NCI-H1105 treated with DMSO at 0.1 percent for 48 hours (cell line): ENCODE measurements around the gene ZNF488.

Experiments used
- DNase-seq: peaks from one replicate; lab custom pipeline; 2025; lab: John Stamatoyannopoulos, UW

Gene ZNF488

DNA sequence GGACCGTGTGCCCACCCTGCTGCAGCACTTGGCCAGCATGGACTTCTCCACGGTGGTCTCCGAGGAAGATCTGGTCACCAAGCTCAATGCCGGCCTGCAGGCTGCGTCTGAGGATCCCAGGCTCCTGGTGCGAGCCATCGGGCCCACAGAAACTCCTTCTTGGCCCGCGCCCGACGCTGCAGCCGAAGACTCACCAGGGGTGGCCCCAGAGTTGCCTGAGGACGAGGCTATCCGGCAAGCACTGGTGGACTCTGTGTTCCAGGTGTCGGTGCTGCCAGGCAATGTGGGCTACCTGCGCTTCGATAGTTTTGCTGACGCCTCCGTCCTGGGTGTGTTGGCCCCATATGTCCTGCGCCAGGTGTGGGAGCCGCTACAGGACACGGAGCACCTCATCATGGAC, 34.6 kb downstream of the ZNF488 start:
- DNase-seq, result no peak

DNA sequence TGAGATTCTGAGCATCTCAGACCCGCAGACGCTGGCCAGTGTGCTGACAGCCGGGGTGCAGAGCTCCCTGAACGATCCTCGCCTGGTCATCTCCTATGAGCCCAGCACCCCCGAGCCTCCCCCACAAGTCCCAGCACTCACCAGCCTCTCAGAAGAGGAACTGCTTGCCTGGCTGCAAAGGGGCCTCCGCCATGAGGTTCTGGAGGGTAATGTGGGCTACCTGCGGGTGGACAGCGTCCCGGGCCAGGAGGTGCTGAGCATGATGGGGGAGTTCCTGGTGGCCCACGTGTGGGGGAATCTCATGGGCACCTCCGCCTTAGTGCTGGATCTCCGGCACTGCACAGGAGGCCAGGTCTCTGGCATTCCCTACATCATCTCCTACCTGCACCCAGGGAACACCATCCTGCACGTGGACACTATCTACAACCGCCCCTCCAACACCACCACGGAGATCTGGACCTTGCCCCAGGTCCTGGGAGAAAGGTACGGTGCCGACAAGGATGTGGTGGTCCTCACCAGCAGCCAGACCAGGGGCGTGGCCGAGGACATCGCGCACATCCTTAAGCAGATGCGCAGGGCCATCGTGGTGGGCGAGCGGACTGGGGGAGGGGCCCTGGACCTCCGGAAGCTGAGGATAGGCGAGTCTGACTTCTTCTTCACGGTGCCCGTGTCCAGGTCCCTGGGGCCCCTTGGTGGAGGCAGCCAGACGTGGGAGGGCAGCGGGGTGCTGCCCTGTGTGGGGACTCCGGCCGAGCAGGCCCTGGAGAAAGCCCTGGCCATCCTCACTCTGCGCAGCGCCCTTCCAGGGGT, 35.2 kb downstream of the ZNF488 start:
- DNase-seq, result no peak

DNA sequence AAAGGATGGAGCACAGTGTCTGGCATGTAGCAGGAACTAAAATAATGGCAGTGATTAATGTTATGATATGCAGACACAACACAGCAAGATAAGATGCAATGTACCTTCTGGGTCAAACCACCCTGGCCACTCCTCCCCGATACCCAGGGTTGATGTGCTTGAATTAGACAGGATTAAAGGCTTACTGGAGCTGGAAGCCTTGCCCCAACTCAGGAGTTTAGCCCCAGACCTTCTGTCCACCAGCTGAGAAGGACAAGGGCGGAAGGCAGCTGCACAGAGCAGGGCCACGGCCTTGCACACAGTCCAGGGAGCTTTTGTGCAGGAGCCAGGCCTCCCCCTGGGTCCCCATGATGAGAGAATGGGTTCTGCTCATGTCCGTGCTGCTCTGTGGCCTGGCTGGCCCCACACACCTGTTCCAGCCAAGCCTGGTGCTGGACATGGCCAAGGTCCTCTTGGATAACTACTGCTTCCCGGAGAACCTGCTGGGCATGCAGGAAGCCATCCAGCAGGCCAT, 35.9 kb downstream of the ZNF488 start, which contains the start of gene RBP3:
Gene RBP3 (plus strand): TSS at position 226 of the 514 bp plus-strand sequence. CDS start 122 bp downstream, at position 348.
- no peak for DNase-seq

DNA sequence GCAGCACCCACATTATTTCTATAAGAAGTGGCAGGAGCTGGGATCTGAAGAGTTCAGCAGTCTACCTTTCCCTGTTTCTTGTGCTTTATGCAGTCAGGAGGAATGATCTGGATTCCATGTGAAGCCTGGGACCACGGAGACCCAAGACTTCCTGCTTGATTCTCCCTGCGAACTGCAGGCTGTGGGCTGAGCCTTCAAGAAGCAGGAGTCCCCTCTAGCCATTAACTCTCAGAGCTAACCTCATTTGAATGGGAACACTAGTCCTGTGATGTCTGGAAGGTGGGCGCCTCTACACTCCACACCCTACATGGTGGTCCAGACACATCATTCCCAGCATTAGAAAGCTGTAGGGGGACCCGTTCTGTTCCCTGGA, 36.8 kb downstream of the ZNF488 start:
- DNase-seq, result no peak

DNA sequence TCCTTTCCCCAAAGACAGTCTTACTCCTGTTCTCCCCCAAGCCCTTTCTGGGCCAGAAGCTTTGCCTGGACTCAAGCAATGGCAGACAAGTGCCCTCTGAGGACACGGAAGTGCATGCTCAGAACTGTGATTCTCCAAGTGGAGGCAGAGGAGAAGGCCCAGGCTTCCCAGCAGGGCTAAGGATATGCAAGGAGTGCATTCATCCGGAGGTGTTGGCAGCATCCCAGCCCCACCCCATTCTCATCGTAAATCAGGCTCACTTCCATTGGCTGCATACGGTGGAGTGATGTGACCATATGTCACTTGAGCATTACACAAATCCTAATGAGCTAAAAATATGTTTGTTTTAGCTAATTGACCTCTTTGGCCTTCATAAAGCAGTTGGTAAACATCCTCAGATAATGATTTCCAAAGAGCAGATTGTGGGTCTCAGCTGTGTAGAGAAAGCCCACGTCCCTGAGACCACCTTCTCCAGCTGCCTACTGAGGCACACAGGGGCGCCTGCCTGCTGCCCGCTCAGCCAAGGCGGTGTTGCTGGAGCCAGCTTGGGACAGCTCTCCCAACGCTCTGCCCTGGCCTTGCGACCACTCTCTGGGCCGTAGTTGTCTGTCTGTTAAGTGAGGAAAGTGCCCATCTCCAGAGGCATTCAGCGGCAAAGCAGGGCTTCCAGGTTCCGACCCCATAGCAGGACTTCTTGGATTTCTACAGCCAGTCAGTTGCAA, 37.4 kb downstream of the ZNF488 start:
- DNase-seq, result peak; percentile 71

DNA sequence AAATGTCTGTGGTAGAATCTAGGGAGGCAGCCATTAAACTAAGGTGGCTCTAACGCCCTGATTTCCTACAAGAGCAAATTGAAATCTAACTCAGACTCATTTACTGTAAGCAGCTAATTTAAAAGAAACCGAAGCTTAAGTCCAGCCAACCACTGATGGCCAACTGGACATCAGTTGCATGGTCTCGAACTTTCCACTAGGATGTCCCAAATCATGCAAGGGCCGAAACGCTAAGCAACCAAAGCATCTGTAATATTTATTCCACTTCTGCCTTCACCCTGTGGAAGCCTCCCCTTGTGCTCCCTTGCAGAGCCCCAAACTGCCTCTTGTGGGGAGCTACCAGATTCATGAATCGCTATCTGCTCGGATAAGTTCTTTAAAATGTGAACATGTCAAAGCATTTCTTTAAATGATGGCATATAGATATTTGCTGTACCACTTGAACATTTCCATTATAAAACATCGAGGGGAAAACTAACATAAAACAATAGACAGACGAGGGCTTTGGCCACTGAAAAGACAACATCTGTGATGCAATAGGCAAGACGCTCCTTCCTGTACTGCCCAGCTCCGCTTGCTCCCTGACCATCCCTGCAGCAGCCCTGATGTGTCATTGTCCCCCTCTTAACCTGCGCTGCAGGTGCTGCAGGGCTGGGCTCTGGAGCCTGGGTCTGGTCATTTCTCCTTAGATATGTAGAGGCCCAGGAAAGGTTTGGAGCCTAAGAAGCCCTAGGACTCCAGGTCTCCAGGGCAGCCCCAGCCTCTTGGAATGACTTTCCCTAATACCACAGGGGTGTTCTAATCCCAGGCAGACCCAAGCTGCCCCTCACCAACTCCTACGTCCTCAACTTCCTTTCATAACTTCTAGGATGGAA, 38.9 kb downstream of the ZNF488 start:
- no peak for DNase-seq

DNA sequence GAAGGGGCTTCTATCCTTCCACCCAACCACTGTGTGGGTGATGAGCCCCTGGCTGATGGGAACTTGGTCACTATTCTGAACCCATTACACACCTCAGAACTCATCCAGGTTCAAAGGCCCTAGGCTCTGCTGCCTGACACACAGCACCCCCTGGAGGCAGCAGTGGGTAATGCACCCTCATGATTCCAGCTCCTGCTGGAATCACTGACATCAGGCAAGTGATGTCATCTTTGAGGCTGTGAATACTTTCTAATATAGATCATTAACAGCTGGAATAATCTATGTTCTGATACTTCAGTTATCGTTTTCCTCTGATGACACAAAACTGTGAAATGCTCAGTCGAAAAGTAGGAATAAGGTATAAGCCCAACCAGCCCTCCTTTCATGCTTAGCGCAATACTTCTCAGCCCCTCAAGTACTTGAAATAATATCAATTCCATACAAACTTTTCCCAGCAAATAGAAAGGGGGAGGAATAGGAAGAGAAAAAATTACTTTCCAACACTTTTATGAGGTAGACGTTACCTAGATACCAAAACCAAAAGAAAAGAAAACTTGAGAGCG, 43.4 kb downstream of the ZNF488 start:
- DNase-seq, result peak; percentile 5

DNA sequence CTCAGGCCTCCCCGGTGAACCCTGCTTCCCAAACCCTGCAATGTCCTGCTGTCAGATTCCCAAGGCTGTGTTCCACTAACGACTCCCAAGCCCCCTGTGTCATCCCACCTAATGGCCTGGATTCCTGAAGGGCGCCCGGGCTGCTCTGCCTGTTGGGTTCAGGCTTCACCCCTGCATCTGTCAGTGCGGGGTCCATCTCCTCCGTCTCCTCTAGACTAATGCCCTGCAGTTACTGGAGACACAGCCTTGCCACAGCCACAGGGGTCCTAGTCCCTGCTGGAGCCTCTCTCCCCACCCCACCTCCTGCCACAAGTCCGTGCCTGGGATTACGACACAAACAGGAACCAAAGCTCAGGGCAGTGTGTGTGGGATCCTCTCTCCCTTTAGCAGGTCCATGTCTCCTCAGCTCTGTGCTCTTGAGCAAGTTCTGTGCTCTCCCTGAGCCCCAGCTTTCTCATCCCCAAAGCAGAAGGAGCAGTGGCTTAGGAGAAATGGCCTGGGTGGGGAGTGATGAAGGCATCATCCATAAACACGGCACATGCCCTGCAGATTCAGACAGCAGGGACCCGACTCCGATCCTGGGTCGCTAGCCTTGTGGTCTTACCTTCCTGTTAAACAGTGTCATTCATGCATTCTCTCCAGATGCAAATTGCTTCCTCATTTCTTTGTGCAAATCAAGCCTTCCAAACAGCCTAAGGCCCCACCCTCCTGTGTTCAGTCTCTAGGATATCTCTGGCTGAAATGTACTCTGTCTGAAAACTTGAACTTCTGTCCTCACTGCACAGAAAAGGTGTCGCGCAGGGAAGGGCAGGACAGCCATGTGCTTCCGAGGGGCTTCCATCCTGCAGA, 44.1 kb downstream of the ZNF488 start:
- DNase-seq, result no peak

DNA sequence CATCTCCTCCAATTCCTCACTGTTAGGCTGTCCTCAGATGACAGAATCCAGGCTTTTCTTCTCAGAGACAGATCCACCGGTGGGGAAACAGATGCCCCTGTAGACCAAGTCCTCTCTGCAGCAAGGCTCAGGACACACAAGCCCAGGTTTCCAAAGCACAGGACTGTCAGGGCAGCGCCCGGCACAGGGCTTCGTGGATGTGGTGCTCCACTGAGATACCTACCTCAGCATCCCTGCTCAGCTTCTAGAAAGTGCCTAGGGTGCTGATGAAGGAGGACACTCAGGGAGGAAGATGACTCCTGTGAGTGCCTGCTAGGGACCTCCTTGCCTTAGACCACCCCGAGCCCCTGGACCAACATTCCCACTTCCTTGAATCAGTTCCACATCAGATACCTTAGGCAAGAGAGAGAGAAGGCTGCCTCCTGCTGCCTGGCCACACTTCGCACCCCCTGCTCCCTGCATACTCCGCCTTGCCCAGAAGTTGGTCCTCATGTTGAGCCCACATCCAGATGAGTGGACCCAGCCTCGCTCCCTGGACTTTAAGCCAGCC, 44.8 kb downstream of the ZNF488 start:
- DNase-seq, result no peak

DNA sequence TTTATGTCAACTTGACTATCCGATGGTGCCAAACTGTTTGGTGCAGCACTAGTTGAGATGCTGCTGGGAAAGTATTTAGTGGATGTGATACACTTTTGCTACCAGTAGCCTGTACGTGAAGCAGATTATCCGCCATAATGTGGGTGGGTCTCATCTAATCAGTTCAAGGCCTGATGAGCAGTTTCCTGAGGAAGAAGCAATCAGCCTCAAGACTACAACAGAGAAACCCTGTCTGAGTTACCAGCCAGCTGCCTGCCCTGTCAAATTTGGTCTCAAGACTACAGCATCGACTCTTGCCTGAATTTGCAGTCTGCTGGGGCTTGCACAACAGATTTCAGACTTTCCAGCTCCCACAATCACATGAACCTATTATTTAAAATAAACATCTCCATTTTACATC, 46.8 kb downstream of the ZNF488 start:
- DNase-seq, result no peak

DNA sequence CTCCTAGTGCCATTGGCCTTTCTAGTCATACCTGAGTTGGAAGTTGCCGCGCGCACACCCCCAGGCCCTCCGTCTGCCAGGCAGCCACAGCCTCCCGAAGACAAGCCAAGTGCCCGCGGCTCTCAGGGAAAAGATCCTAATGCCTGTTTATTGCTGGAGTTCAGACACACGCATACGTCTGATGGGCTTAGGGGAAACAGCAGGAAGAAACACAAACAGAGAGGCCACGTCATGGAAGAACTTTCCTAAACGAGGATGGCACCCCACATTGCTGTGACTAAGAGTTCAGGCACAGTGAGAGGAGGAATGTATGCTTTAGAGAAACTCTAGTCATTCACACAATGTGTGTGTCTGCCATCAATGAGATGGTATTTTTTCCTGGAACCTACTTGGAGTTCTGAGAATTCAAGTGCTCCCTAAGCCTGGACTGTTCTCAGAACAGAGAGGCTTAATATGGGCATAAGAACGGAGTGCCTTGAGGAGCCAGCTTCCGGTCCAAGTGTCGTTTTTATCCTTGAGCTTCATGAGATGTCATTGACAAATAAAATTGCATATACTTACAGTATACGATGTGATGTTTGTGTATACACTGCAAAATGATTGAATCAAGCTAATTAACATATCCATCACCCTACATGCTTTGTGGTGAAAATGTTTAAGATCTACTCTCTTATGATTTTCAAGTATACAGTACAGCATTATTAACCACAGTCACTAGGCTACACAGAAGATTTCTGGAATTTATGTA, 47.5 kb downstream of the ZNF488 start:
- no peak for DNase-seq

DNA sequence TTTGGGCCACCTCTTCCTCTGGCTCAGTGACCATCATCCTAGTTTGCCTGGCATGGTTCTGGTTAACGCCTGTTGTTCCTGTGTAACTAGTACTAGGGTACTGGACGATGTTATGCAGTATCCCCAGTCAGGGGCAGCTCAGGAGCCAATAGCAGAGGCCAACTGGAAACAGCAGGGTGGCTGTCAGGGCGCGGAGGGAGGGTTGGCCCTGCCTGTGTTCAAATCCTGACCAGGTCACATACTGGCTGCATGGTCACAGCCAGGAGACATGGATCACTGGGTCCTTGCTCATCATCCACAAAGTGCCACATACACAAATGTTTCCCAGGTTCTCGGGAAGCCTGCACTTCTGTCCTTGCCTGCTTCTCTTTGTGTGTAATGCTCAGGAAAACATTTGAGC, 48.2 kb downstream of the ZNF488 start:
- no peak for DNase-seq

DNA sequence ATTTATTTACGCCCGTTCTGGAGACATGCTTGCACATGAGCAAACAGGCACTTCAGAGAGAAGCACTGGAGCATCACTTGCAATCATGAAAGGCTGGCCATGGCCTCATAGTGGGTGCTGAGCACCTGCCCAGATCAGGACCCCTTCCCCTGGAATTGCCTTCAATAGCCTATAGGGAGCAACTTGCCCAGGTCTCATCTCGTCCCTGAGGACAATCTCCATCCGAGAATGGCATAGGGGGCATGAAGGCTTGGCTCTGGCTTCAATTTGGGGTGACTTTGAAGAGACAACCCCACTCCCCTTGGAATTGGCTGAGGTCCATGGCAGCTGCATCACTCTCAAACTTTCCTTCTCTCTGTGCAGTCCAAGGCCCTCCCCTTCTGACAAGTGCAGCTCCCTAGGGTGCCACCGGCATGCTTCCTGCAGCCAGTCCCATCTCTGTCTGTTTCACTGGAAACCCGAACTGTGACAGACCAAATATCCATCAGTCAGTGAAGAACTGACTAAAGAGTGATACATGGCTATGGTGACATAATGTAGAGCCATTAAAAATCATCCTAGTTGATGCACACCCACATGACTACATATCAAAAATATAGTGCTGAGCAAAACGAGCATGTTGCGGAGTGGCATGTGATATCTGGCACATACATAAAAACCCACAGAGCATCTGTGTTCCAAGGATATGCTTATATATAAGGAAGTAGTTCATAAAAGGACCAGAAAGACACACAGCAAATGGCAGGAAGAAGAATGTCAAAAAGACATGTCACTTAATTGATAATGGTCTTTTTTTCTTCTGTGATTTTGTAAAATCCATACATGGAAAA, 49.4 kb downstream of the ZNF488 start:
- no peak for DNase-seq

DNA sequence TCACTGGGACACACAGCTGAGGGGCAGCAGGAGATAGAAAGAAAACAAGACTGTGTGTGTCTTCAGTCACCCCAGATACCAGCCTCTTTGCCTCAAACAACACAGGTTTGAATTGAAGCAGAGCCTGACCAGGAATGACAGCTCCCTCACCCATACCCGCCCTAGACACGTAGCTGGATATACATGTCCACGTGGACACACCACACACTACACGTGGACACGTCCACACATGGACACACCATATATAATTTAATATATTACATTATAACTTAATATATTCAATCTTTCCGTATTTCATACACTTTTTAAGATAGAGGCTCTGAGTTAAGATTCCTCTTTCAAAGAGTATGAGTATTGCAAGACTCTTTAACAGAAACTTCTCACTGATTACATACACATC, 50.6 kb downstream of the ZNF488 start:
- no peak for DNase-seq

DNA sequence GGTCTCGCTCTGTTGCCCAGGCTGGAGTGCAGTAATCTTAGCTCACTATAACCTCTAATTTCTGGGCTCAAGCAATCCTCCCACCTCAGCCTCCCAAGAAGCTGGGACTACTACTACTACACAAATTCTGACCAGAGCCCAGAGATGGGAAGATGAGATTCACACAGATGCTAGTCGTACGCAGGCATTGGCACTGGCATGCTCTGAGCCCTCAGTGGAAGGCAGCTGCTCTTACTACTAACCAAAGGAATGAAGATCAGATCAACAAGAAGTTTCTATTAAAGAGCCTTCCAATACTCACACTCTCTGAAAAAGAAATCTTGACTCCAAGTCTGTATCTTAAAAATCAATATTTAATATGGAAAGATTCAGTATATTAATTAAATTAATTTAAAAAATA, 51.1 kb downstream of the ZNF488 start:
- DNase-seq, result no peak

DNA sequence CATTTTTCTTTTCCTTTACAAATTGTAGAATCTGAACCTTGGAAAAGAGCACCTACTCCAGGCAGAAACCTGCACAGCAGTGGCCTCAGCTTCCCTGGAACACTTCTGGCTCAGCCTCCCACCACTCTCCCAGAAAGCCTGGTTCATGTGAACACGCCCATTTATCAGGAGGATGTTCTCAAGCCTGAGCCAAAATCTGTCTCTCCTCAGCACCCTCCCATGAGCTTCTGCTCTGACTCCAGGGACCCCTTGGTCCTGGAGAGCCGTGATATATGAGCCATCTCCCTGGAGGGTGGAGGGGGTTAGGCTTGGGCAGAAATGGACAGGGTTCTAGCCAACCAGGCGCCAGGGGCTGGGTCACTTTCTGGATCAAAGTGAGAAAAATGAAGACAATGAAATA, 51.7 kb downstream of the ZNF488 start:
- no peak for DNase-seq

DNA sequence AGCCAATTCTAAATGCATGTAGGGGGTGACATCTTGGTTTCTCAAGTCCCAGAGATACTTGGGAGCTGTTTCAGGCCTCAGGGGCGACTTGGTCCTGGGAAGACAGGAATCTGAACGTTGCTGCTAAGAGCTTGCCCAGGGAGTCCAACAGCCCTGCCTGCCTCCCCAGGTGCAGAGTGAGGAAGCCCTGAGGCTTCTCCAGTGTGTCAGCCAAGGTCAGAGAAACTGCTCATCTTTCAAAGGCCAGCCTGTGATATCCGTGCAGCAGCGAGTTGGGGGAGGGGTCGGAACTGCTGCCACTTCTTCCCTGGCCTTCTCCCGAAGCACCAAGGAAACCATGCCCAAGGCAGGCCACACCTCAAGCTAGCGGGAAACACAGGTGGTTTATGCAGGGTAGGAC, 52.1 kb downstream of the ZNF488 start:
- no peak for DNase-seq

DNA sequence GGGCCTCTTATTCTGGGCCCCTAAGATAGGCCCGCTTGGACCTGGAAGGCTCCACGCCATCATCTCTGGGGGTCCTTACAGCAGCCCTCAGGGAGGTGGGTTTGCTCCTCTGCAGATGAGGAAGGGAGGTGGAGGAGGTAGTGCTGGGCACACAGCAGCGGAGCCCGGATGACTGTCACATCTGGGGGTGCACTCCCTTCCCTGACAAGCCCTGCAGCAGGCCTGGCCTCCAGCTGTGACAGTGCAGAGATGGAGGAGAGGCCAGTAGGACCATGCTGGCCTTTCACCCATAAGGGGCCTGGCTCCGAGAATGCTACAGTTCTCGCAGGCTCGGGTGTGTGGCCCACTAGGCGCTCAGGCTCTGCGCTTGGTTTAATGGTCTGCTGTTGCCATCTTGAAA, 52.6 kb downstream of the ZNF488 start:
- DNase-seq, result no peak

DNA sequence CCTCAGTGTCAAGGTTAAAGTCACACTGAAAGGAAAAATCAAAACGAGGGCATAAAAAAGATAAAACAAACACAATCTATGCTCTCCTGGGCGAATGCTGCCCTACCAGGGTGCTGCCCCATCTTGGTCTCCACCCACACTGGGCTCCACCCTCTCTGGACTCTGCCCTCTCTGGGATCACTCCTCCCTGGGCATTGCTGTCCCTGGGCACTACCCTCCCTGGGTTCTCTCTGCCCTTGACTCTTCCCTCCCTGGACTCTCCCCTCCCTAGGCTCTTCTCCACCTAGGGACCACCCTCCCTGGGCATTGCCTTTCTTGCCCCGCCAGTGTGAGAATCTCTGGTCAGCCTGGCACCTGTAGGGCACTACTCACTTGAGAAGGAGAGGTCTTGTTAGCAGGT, 53.3 kb downstream of the ZNF488 start:
- DNase-seq, result no peak
